Measurements from ENCODE around the gene ARL13B.

ARL13B gene

DNA sequence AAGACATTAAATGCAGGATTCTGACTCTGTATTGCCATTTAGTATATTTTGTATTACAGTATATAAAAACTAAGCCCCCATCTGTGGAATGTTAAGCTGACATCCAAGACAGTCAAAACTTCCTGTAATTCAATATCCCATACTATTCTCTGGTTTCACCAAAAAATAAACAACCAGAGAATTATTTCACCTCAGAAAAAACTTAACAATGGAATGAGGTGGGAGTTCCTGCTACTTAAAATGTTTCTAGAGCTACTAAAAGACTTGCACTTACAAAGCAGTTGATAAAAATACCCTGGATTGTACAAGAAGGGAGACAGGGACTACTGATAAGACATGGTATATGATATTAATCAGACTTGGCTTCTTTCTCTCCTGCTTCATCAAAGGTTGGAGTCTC lies 8.3 kb downstream of the ARL13B start:
- H3K36me3 ChIP-seq (ENCODE audit: low read depth) = no peaks in the 10 kb centered on the region
- DNase-seq (ENCODE audit: low spot score) (no peak), ATAC-seq (ENCODE audit: low read depth) (peak; percentile 31; the same call in 1 of the 3 replicates)
- TF ChIP-seq, protein P1, sequence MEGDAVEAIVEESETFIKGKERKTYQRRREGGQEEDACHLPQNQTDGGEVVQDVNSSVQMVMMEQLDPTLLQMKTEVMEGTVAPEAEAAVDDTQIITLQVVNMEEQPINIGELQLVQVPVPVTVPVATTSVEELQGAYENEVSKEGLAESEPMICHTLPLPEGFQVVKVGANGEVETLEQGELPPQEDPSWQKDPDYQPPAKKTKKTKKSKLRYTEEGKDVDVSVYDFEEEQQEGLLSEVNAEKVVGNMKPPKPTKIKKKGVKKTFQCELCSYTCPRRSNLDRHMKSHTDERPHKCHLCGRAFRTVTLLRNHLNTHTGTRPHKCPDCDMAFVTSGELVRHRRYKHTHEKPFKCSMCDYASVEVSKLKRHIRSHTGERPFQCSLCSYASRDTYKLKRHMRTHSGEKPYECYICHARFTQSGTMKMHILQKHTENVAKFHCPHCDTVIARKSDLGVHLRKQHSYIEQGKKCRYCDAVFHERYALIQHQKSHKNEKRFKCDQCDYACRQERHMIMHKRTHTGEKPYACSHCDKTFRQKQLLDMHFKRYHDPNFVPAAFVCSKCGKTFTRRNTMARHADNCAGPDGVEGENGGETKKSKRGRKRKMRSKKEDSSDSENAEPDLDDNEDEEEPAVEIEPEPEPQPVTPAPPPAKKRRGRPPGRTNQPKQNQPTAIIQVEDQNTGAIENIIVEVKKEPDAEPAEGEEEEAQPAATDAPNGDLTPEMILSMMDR (IDR thresholded peaks at IDR 0.05; ENCODE audit: poor library complexity, severe bottlenecking) = no peak
- no peak overlapping the region for H3K4me3 ChIP-seq (ENCODE audit: severe bottlenecking)
- H3K9me3 ChIP-seq (ENCODE audit: severe bottlenecking) = no peaks in the 10 kb centered on the region
- H3K27ac ChIP-seq (ENCODE audit: poor library complexity, severe bottlenecking) = no peak overlapping the region
- H3K4me1 ChIP-seq (ENCODE audit: insufficient read depth, poor library complexity, severe bottlenecking) = peaks cover 10% of the 10 kb centered on the region
- no peaks in the 10 kb centered on the region for H3K27me3 ChIP-seq (ENCODE audit: insufficient read depth, poor library complexity, severe bottlenecking)

DNA sequence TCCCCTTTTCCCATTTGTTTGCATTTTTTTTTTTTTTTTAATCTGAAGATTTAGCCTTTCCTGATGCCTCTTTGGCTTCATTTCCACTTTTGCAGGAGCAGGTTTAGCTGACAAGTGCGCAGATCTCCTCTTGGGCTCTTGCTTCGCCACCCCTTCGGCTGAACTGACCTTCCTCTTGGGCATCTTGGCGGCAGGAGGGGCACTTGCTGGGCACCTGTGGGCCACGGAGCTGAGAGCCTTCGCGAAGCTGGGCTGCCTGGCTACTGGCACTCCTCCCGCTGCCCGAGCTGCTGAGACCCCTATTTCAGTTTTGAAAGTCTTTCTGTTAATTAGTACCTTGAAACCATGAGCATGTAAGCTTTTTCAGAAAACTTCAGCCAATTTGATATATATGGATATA lies 8.8 kb downstream of the ARL13B start:
- H3K4me3 ChIP-seq (ENCODE audit: severe bottlenecking) = no peak overlapping the region
- H3K36me3 ChIP-seq (ENCODE audit: low read depth) = no peaks in the 10 kb centered on the region
- no peaks in the 10 kb centered on the region for H3K27me3 ChIP-seq (ENCODE audit: insufficient read depth, poor library complexity, severe bottlenecking)
- DNase-seq (ENCODE audit: low spot score) (no peak), ATAC-seq (ENCODE audit: low read depth) (no peak)
- no peaks in the 10 kb centered on the region for H3K9me3 ChIP-seq (ENCODE audit: severe bottlenecking)
- TF ChIP-seq, protein P1 (IDR thresholded peaks at IDR 0.05; ENCODE audit: poor library complexity, severe bottlenecking) = no peak
- H3K4me1 ChIP-seq (ENCODE audit: insufficient read depth, poor library complexity, severe bottlenecking) = peaks cover 10% of the 10 kb centered on the region
- no peak overlapping the region for H3K27ac ChIP-seq (ENCODE audit: poor library complexity, severe bottlenecking)

DNA sequence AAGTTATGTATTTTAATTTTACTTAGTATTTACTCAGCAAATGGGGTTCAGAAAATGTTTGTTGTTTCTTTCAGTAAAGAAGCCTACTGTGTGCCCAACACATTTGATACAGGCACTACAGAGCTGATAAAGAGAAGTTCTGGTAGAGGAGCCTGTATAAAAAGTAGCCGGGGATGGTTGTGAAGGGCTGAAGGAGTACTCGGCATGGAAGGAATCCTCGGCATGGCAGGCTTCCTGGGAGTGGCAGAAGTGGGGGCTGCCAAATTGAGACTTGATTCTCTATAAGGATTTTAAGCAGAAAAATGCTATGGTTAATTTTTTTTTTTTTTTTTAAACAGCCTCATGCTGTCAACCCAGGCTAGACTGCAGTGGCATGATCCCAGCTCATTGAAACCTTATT lies 9.3 kb downstream of the ARL13B start:
- no peak for DNase-seq (ENCODE audit: low spot score)
- TF ChIP-seq, protein P1 (IDR thresholded peaks at IDR 0.05; ENCODE audit: poor library complexity, severe bottlenecking) = no peak
- ATAC-seq (ENCODE audit: low read depth) = no peak
- H3K4me3 ChIP-seq (ENCODE audit: severe bottlenecking) = no peak overlapping the region
- H3K27me3 ChIP-seq (ENCODE audit: insufficient read depth, poor library complexity, severe bottlenecking) = no peaks in the 10 kb centered on the region
- peaks cover 10% of the 10 kb centered on the region for H3K4me1 ChIP-seq (ENCODE audit: insufficient read depth, poor library complexity, severe bottlenecking)
- no peak overlapping the region for H3K27ac ChIP-seq (ENCODE audit: poor library complexity, severe bottlenecking)
- no peaks in the 10 kb centered on the region for H3K9me3 ChIP-seq (ENCODE audit: severe bottlenecking)
- H3K36me3 ChIP-seq (ENCODE audit: low read depth) = no peaks in the 10 kb centered on the region

GRCh38 chr3:93991631-93992030 lies 11.7 kb downstream of the ARL13B start:
- H3K9me3 ChIP-seq (ENCODE audit: severe bottlenecking) = no peaks in the 10 kb centered on the region
- H3K36me3 ChIP-seq (ENCODE audit: low read depth) = 0 out of 2 replicates have a peak, but pooled peaks cover 4% of the 10 kb centered on the region
- no peak overlapping the region for H3K27ac ChIP-seq (ENCODE audit: poor library complexity, severe bottlenecking)
- H3K27me3 ChIP-seq (ENCODE audit: insufficient read depth, poor library complexity, severe bottlenecking) = no peaks in the 10 kb centered on the region
- TF ChIP-seq, protein P1 (IDR thresholded peaks at IDR 0.05; ENCODE audit: poor library complexity, severe bottlenecking) = no peak
- no peak for ATAC-seq (ENCODE audit: low read depth)
- no peak overlapping the region for H3K4me3 ChIP-seq (ENCODE audit: severe bottlenecking)
- peaks cover 10% of the 10 kb centered on the region for H3K4me1 ChIP-seq (ENCODE audit: insufficient read depth, poor library complexity, severe bottlenecking)
- no peak for DNase-seq (ENCODE audit: low spot score)

GRCh38 chr3:93992207-93992606 lies 12.3 kb downstream of the ARL13B start:
- H3K27me3 ChIP-seq (ENCODE audit: insufficient read depth, poor library complexity, severe bottlenecking) = no peaks in the 10 kb centered on the region
- H3K9me3 ChIP-seq (ENCODE audit: severe bottlenecking) = no peaks in the 10 kb centered on the region
- H3K27ac ChIP-seq (ENCODE audit: poor library complexity, severe bottlenecking) = no peak overlapping the region
- ATAC-seq (ENCODE audit: low read depth) (no peak), DNase-seq (ENCODE audit: low spot score) (no peak)
- TF ChIP-seq, protein P1 (IDR thresholded peaks at IDR 0.05; ENCODE audit: poor library complexity, severe bottlenecking) = no peak
- peaks cover 4% of the 10 kb centered on the region; the same call in 1 of the 2 replicates for H3K36me3 ChIP-seq (ENCODE audit: low read depth)
- H3K4me3 ChIP-seq (ENCODE audit: severe bottlenecking) = no peak overlapping the region
- peaks cover 10% of the 10 kb centered on the region for H3K4me1 ChIP-seq (ENCODE audit: insufficient read depth, poor library complexity, severe bottlenecking)
